Natural killer cell (primary cell): ENCODE data around the gene ZNF768. TPM values are rescaled to one million over a fixed set of nuclear protein-coding genes. Genes with fewer than 3 reads are reported as not detected.

Experiments used
- ATAC-seq, 3 donors: fragments of 150-1000 bp in 2 of 3; fragments of 200-7000 bp in 1 of 3; cut with Tn5 transposase; 1 replicate in 1 of 3; 2 replicates in 2 of 3; pipeline ENCODE4 v1.10.0; 2021; ENCODE audit warnings: mild to moderate bottlenecking in 2 of 3, moderate library complexity in 2 of 3
- DNase-seq, 2 donors: peaks; one replicate each; pipeline versions ENCODE4 v3.0.0 to v3.0.0-alpha.2; 2013 to 2021; ENCODE audit warnings: mixed read lengths in 1 of 2
- H3K27ac ChIP-seq: one replicate; pipeline ENCODE4 v1.5.1; 2013; ENCODE audit warnings: mild to moderate bottlenecking, low read length
- H3K27me3 ChIP-seq: one replicate; pipeline ENCODE4 v1.6.1; 2013; ENCODE audit warnings: low read length; ENCODE audit not compliant: control insufficient read depth, insufficient read depth
- H3K36me3 ChIP-seq: one replicate; pipeline ENCODE4 v1.6.1; 2013; ENCODE audit warnings: low read length; ENCODE audit not compliant: control insufficient read depth, insufficient read depth
- H3K4me1 ChIP-seq: one replicate; pipeline ENCODE4 v1.6.1; 2013; ENCODE audit warnings: low read length; ENCODE audit not compliant: control insufficient read depth, insufficient read depth
- H3K4me3 ChIP-seq: one replicate; pipeline ENCODE4 v1.5.1; 2013; ENCODE audit warnings: low read length
- H3K9me3 ChIP-seq: one replicate; pipeline ENCODE4 v1.6.1; 2013; ENCODE audit warnings: low read length; ENCODE audit not compliant: control insufficient read depth, insufficient read depth
- H3K27ac Mint-ChIP-seq, 2 donors: one replicate each; pipeline ENCODE4 v1.8.0; 2022; ENCODE audit warnings: mild to moderate bottlenecking in 2 of 2, mixed read lengths in 2 of 2, moderate library complexity in 1 of 2
- H3K27me3 Mint-ChIP-seq, 2 donors: one replicate each; pipeline ENCODE4 v1.8.0; 2022; ENCODE audit warnings: low read depth in 2 of 2, mixed read lengths in 2 of 2
- H3K36me3 Mint-ChIP-seq: one replicate; pipeline ENCODE4 v1.8.0; 2022; ENCODE audit warnings: mixed read lengths
- H3K4me1 Mint-ChIP-seq, 2 donors: one replicate each; pipeline ENCODE4 v1.8.0; 2022; ENCODE audit warnings: mixed read lengths in 2 of 2
- H3K4me3 Mint-ChIP-seq: one replicate; pipeline ENCODE4 v1.8.0; 2022; ENCODE audit warnings: mild to moderate bottlenecking, moderate library complexity, mixed read lengths
- H3K9me3 Mint-ChIP-seq, 2 donors: one replicate each; pipeline ENCODE4 v1.8.0; 2022; ENCODE audit warnings: mixed read lengths in 2 of 2
- WGBS: methylation state at CpG from one replicate; pipeline ENCODE4 v1.1.7; 2013; ENCODE audit warnings: missing lambda C conversion rate; ENCODE audit not compliant: insufficient coverage; 5-methylcytosine and 5-hydroxymethylcytosine counted together
- intact Hi-C: fragments of 100-400 bp; cut with micrococcal nuclease; formaldehyde crosslinking; loops from one replicate; pipeline ENCODE4 v1.14.2; 2022
- total RNA-seq, 4 donors: library from RNA; stranded (reverse); fragments of 120-200 nt in 1 of 4; gene quantifications; one replicate each; pipeline versions ENCODE4 v1.2.3 to v1.2.4, GENCODE V29; 2013 to 2022
- TF ChIP-seq, protein P1 (sequence below): fragments of 200-600 bp; IDR thresholded peaks from one replicate; pipeline ENCODE4 v1.8.0; 2022; ENCODE audit warnings: antibody characterized with exemption

The ZNF768 gene
- total RNA-seq, 3 donors from 2014 or later (not counting 1 experiment from before 2014, with no cell fraction given) = 3.3 to 7.2 (median 5.6) TPM

DNA sequence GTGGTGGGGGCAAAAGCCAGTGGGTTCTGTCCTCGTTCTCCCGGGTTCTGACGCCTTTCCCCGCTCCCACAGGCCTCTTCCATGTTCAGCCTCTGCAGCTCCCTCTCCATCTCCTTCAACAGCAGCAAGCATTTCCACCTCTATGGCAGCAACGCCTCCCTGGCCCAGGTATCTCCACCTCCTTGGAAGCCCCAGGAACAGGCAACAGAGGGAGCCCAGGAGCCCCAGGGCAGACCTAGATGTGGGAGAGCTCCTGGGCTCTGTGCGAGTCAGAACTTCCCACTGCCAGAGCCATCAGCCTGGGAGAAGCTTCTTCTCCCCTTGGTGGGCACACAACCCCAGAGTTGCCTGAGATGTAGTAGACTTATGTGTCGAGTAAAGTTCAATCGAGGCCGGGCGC is 7.8 kb downstream of the ZNF768 start:
- DNase-seq = no peak

DNA sequence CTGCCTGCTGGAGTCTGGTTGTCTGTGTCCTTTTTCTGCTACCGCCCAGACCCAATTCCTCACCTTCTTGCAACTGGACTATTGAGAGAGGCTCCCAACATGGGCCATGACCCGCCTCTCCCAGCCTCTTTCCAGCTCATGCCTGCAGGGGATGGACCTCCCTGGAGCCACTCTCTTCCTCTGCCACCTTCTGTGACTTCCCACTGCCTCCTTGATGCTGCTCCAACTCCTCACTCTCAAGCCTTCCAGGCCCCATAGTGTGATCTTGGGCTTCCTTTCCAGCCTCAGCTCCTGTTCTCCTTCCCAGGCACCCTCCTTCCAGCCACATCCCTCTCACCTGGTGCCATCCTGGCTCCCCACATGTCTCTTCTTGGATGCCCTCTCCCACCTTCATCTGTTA is 11.1 kb downstream of the ZNF768 start:
- no peaks in the 10 kb centered on the region for H3K27me3 ChIP-seq
- no peak overlapping the region for H3K27ac ChIP-seq
- DNase-seq = no peak
- ATAC-seq = no peak
- H3K4me3 Mint-ChIP-seq = no peak overlapping the region
- H3K4me1 Mint-ChIP-seq = peaks cover 22 to 39% of the 10 kb centered on the region in 2 donors
- H3K9me3 ChIP-seq = no peaks in the 10 kb centered on the region
- WGBS = 88% methylated on average over 2 of the region's 2 CpGs
- H3K36me3 ChIP-seq = peaks cover 97% of the 10 kb centered on the region
- H3K4me1 ChIP-seq = peaks cover 22% of the 10 kb centered on the region
- H3K27me3 Mint-ChIP-seq = no peaks in the 10 kb centered on the region
- no peak overlapping the region for H3K4me3 ChIP-seq
- intact Hi-C loops = no loop called here
- peaks cover 16% of the 10 kb centered on the region for H3K36me3 Mint-ChIP-seq
- peak overlapping the region; percentile 53 to 78 for H3K27ac Mint-ChIP-seq
- TF ChIP-seq, protein P1, sequence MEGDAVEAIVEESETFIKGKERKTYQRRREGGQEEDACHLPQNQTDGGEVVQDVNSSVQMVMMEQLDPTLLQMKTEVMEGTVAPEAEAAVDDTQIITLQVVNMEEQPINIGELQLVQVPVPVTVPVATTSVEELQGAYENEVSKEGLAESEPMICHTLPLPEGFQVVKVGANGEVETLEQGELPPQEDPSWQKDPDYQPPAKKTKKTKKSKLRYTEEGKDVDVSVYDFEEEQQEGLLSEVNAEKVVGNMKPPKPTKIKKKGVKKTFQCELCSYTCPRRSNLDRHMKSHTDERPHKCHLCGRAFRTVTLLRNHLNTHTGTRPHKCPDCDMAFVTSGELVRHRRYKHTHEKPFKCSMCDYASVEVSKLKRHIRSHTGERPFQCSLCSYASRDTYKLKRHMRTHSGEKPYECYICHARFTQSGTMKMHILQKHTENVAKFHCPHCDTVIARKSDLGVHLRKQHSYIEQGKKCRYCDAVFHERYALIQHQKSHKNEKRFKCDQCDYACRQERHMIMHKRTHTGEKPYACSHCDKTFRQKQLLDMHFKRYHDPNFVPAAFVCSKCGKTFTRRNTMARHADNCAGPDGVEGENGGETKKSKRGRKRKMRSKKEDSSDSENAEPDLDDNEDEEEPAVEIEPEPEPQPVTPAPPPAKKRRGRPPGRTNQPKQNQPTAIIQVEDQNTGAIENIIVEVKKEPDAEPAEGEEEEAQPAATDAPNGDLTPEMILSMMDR = no peak
- H3K9me3 Mint-ChIP-seq = no peaks in the 10 kb centered on the region

More for the DNA sequence above, 7.8 kb downstream of the ZNF768 start:
- peaks cover 22% of the 10 kb centered on the region for H3K4me1 ChIP-seq
- intact Hi-C loops = no loop called here
- Mint-ChIP-seq H3K4me1 (peaks cover 22 to 31% of the 10 kb centered on the region in 2 donors), H3K9me3 (no peaks in the 10 kb centered on the region), H3K36me3 (peaks cover 18% of the 10 kb centered on the region), H3K27me3 (no peaks in the 10 kb centered on the region), H3K4me3 (no peak overlapping the region), H3K27ac (peak overlapping the region; percentile 74 to 77)
- H3K4me3 ChIP-seq = no peak overlapping the region
- TF ChIP-seq, protein P1 = no peak
- H3K27ac ChIP-seq = no peak overlapping the region
- 100% methylated on average over 6 of the region's 10 CpGs for WGBS
- H3K36me3 ChIP-seq = peaks cover 80% of the 10 kb centered on the region
- ATAC-seq = no peak
- no peaks in the 10 kb centered on the region for H3K9me3 ChIP-seq
- H3K27me3 ChIP-seq = no peaks in the 10 kb centered on the region

DNA sequence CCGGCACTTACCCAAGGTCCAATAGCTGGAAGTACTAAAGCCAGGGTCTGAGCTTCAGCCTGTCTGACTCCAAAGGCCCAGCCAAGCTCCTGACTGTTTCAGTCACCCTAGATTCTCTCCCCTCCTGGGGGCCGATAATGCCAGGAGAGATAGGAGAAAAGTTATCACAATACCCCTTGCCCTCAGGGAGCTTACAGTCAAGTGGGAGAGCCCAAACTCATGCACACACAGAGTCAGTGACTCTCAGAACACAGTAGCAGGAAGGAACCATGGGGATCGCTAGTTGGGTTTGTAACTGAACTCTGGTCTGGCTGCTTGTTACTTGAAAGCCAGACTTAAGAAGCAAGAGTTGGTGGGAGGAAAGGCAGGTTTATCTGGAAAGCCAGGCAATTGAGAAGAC is 14.9 kb downstream of the ZNF768 start:
- Histone ChIP-seq H3K4me1 (peaks cover 4% of the 10 kb centered on the region), H3K27ac (no peak overlapping the region), H3K36me3 (peaks cover 90% of the 10 kb centered on the region), H3K9me3 (no peaks in the 10 kb centered on the region), H3K27me3 (no peaks in the 10 kb centered on the region), H3K4me3 (no peak overlapping the region)
- ATAC-seq (no peak), DNase-seq (no peak)
- Mint-ChIP-seq H3K36me3 (peaks cover 6% of the 10 kb centered on the region), H3K4me3 (no peak overlapping the region), H3K27ac (peak overlapping the region; percentile 53 to 73), H3K27me3 (no peaks in the 10 kb centered on the region), H3K4me1 (peaks cover 15 to 27% of the 10 kb centered on the region in 2 donors), H3K9me3 (no peaks in the 10 kb centered on the region)
- 95% methylated on average over 3 of the region's 3 CpGs for WGBS
- TF ChIP-seq, protein P1 = no peak
- intact Hi-C loops = no loop called here

DNA sequence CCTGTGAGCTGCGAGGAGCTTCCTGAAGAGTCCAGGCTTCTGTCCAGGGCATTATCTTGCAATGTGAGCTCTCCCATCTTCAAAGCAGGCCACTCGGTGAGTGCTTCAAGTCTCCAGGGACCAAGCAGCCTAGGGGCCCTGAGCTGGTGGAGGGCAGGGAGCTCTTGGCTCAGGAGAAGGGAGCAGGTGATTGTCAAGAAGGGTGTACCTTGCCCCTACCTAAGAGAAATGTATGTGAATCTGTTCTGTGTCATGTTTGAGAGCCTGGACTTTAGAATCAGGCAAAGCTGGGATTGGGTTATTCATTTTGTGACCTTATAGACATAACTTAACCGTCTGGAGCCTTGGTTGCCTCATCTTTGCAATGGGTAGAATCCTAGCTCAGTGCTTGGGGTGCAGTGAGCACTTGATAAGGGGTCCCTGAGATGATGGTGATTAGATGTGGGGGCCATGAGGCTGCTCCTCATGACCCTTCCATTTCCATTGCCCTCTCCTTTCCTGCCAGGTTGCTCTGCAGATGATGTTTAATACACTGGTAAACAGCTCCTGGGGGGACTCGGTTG is 15.9 kb downstream of the ZNF768 start:
- intact Hi-C loops = no loop called here
- no peak overlapping the region for H3K4me3 Mint-ChIP-seq
- WGBS = 89% methylated on average over 4 of the region's 4 CpGs
- peaks cover 6% of the 10 kb centered on the region for H3K36me3 Mint-ChIP-seq
- DNase-seq (no peak), ATAC-seq (no peak)
- Histone ChIP-seq H3K9me3 (no peaks in the 10 kb centered on the region), H3K4me1 (peaks cover 3% of the 10 kb centered on the region), H3K36me3 (peaks cover 86% of the 10 kb centered on the region), H3K27me3 (no peaks in the 10 kb centered on the region), H3K4me3 (no peak overlapping the region), H3K27ac (no peak overlapping the region)
- no peaks in the 10 kb centered on the region for H3K27me3 Mint-ChIP-seq
- H3K4me1 Mint-ChIP-seq = peaks cover 10 to 22% of the 10 kb centered on the region in 2 donors
- TF ChIP-seq, protein P1 = no peak
- peak overlapping the region; percentile 53 to 73 for H3K27ac Mint-ChIP-seq
- H3K9me3 Mint-ChIP-seq = no peaks in the 10 kb centered on the region
